GM21528 (cell line): ENCODE data around the gene PDYN.
"Not testable (repeated sequence)": the region's sequence is repeated elsewhere in the genome, so short reads cannot be mapped to it uniquely, and the experiment has no call there.

Source experiments
- ATAC-seq: cut with Tn5 transposase; IDR thresholded peaks from one replicate; pipeline ENCODE4 v1.9.1; 2021; ENCODE audit warnings: mild to moderate bottlenecking, moderate library complexity; ENCODE audit not compliant: unreplicated experiment, low FRiP score

The PDYN gene

DNA sequence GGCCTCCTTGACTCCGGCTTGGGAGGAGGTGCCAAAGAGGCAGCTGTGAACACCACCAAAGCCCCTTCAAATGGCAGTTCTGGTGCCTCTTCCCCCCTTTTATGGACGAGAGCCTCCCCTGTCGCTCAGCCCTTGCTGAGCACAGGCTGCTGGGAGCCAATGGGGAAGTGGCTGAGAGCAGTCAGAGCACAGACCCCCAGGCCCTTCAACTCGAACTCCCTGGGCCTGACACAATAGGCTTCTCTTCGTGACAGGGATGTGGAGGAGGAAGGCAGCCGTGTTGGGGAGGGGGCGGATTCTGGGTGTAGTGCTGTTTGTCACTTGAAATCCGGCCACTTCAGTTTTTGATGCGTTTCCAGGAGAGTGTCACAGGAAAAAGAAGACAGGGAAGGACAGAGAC is at the start of gene PDYN:
PDYN (minus strand) TSS at position 73 of the 400 bp plus-strand sequence. CDS start 10,974 bp downstream, outside the sequence.
- ATAC-seq = no peak

DNA sequence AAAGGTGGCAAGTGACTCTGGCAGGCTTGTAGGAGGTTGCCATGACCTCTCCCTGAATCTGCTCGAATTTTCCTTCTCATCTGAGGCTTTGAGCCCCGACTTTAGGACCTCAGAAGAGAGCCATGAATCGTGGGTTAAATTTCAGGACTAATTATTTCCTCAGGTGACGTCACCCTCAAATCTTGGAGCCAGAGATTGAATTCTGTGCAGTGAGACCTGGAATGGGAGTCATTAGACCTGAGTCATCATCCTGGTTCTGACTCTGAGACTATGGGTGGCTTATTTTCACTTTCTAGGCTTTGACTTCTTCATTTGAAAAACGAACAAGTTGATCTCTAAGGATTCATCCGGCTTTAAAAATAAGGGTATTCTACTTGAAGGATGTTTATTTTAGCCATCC is 48.5 kb upstream of the PDYN start:
- ATAC-seq = no peak

DNA sequence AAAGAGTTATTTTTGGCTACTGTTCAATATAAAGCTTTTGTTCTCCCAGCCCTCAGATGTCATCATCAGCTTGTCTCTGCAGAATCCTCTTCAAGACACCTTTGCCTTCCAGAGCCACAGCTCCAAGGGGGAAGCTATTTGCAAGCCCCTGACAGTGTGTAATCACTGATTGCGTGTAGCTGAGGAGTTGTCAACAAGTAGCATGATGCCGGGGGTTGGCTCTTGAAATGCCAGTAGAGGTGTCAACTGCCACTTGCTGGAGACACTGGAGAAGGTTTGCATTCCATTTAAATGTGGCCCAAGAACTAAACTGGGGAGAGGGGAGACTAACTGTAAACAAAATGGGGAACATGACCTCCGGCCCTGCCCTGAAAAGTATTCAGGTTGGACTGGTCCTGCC is 44.3 kb upstream of the PDYN start:
- no peak for ATAC-seq

DNA sequence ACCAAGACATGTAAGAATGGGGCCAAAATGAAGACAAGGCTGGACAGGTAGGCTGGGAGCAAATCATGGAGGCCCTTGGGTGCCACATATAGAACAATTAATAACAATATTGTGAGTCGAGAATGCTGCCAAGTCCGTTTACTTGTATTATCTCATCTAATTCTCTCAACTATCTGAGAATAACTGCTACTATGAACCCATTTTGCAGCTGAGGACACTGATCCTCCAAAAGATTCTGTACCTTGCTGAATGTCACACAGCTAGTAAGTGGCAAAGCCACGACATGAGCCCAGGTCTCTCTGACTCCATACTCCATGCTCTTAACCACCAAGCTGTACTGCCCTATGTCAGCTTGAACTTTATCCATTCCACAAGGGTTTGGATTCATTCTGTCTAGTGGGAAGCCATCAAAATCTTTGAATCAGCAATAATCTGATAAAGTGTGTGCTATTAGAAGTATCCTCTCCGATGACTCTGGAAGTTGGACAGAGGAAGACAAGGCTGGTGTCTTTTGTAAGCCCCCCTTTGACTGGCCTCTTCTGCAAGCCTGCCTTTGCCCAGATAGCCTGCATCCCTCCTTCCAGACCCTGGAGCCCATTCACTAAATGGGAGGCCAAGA is 43.5 kb upstream of the PDYN start:
- no peak for ATAC-seq

DNA sequence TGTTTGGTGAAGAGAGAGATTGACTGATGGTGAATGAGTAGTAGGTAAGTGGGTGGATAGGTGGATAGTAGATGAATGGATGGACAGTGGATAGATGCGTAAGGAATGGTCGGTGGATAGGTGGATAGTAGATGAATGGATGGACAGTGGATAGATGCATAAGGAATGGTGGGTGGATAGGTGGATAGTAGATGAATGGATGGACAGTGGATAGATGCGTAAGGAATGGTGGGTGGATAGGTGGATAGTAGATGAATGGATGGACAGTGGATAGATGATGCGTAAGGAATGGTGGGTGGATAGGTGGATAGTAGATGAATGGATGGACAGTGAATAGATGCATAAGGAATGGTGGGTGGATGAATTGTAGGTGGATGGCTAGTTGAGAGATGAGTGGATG is 42.5 kb upstream of the PDYN start:
- not testable (repeated sequence) for ATAC-seq

DNA sequence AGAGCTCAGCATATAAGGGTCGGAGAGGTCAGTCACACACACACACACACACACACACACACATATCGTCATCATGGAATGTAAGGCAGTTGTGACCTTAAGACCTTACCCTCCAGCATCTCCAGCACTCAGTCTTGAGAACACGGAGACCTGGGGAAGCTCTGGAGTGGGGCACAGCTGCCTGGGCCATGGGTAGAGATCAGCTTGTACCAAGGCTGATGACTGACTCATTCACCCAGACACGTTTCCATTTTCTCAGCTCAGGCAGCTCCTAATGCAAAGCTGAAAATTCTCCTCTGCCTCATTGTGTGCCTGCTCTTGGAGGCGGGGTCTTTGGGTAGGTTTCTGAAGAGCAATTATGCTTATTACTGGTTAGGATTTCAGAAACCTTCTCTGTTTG is 38.3 kb upstream of the PDYN start:
- ATAC-seq = no peak

DNA sequence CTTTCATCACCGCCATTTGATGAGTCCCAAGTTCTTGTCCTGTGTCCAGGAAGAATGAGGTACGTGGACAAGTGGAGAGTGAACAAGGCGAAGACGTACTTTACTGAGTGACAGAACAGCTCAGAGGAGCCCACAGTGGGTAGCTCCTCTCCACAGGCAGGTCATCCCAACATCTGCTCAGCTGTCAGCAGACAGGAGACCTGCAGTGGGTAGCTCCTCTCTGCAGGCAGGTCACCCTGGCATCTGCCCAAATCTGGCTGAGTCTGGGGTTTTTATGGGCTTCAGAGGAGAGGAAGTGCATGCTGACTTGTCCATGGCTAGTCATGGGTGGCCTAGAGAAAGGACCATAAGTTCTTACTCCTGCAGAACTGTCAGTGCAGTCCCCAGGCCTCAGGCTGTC is 32.7 kb upstream of the PDYN start:
- no peak for ATAC-seq

DNA sequence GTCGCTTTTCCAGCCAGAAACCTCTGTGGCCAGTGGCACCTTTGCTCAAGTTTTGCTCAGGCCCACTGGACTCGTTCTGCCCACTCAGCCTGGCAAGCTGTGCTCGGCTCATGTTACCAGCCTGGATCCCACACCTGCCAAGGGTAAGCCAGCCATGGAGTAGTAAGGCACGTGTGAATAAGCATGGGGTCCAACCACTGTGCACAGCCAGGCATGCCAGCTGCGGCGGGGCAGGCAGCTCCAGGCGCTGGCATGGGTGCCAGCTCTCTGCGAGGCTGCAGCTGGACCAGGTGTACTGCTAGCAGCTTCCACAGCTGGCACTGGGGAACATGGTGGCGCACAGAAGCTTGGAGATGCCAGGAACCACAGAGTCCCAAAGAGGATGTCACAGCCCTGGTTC is 32.1 kb upstream of the PDYN start:
- no peak for ATAC-seq

DNA sequence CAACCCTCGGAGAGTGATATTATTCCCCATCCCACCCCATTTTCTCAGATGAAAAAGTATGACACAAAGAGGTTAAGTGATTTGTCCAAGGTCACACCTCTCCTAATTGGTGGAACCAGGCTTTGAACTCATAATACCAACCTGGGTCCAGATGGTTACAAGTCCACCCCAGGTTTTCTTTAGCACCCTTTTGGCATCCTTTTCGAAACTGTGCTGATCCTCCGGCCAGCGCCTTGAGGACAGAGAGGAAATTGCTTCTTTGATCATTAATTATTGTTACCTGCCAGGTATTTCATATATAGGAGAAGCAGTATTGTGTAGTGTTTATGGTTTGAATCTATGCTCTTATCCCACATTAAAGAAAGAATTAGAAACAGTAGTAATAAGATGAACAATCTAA is 29.3 kb upstream of the PDYN start:
- no peak for ATAC-seq

DNA sequence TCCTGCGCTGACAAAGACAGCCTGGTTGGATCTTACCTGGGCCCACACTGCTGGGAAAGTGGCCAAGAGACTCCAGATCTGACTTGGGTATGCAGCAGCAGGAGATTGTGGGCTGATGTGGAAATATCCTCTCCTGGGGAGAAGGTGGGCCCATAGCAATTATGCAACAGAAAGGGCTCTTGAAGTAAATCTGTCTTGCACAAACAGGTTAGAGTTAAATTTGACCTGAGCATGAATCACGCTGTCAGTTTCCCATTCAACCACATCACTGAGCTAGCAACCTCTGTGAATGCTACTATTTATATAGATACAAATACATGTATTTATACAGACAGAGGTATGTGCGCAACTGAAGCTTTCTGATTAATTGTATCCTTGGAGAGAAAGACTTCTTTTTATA is 28.3 kb upstream of the PDYN start:
- ATAC-seq = no peak

DNA sequence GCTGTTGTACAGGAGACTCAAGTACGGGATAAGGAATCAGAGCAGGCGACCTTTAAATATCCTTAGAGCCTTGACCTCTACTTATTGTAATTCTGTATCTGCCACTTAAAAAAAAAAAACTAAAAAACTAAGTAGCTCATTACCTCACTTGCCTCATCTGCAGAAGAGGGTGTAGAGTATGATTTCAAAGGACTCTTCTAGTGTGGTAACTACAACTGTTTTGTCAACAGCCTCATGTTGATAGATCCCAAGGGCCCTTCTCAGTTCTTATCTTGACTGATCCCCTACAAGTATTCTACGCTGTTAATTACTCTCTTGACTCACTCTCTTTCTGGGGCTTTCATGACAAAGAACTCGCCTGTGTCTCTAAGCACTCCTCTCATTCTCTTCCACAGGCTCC is 16.7 kb upstream of the PDYN start:
- no peak for ATAC-seq

DNA sequence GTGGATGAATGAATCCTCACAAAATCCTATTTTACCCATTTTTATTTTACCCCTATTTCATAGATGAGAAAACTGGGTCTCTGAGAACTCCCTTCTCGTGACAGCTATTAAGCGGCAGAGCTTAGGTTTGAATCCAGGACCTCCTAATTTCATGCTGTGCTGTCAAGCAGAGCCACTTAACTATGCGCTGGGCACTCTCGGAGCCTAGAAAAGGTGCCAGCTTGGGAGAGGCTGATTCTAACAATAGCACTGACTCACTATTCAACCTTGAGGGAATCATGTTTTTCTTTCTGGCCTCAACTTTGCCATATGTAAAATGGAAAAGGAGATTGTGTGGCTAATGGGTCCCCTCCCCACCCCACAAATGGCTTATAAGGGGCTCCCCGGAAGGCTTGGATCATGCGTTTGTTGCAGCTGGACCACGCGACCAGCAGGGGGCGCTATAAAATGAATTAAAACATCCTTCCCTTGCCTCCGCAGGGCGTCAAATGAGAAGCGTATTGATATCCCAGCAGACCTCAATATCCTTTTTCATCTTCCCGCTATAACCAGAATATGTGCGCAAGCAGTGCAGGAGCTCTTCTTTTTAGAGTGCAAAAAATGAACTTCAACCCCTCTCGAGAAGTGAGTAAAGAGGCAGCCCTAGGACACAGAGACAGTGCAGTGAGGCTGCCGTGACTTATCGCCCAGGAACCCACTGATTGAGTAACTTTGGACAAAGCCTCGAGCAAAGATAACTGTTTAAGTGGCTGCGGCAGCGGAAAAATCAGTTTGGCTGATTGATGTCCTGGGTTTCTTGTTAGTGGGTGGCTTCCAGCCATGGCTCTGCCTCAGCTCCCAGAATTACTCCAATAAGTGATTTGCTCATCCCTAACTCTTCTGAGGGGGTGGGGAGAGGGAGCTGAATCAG is 12.8 kb upstream of the PDYN start:
- ATAC-seq = no peak

DNA sequence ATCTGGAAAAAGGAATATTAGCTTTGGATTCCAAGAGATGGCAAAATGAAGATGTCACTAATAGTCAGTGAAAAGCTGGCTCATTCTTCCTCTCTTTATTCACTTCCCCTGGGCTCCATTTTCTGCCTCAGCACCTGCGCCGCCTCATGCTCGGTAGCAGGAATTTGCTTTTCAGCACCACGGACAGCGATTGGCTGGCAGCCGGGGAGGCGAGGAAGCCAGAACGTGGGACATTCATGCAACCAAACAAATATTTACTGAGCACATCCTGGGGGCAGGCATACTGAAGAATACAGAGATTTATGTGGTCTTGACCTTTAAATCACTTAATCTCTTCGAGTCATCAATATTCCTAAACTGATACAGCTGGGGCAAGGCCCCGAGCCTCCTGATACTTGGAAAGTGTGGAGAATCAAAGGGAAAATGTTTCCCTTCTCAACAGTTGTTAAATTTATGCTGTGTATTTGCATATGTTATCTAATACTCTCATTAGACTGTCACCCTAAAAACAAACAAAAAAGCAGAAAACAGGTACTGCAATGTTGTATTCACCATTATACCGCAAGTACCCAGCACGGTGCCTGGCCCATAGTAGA is 12.1 kb upstream of the PDYN start:
- ATAC-seq = no peak

DNA sequence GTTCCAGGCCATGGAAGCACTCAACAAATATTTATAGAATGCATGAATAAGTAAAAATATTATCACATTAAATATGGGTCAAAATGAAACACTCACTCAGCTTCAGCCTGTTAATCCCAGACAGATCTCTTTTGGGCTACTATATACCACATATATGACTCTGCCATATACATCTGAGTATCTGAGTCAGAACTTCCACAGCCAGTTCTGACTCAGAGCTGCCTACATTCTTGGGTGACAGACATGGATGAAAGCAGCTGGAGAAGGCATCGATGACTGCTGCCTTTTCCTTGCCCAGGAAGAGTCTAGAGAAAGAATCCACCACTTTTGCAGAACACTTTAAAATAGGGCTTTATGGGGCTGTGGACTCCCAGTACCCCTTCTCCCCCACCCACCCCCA is 11.5 kb upstream of the PDYN start:
- no peak for ATAC-seq

DNA sequence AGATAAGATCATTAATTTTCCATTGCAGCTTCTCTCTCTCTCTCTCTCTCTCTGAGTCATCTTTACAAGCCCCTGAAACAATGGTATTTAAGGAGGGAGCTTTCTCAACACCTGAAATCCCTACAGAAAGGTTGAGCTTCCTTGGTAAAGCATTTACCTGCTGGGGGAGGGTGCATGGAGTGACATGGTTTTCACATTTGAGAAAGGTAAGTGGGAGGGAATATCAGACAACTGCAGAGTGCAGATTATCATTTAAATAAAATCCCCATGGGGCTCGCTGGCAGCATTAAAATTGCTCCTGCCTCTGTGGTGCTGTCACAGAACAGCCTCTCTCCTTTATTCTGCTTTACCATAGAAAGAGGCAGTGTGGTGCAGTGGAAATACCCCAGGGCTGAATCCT is 10.3 kb upstream of the PDYN start:
- no peak for ATAC-seq

DNA sequence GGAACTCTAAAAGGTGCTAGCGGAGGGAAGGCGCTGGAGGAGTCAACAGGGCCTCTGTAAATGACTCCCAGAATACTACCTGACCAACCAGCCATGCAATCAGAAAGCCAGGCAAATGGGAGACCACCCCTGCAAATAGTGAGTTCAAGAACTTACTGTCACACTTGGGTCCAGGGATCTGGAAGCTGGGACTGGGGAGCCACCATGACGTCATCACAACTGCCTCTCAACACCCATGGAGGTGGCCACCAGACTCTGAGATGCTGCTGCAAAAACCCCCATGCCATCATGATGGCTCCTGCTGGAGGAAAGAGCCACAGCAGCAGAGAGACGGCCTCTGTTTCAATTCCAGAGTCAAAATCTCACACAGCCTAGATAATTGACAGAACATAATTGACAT is 8.5 kb upstream of the PDYN start:
- ATAC-seq = no peak

DNA sequence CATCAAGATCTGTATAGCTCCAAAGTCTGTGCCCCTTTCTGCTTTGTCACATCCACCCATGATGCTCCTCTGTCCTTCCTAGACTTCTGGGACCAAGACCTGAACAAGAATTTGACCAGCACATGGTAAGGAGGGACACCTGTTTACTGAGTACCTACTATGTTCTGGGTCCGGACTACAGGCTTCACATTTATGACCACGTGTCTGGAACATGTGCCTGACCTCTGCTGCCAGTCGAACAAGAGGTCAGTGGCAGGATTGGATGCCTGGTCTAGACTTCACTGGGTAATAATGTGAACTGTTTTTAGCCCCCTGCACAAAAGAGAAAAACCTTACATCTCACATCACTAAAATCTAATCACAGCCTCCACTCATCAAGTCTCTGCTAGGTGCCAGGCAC is 7.3 kb upstream of the PDYN start:
- no peak for ATAC-seq

DNA sequence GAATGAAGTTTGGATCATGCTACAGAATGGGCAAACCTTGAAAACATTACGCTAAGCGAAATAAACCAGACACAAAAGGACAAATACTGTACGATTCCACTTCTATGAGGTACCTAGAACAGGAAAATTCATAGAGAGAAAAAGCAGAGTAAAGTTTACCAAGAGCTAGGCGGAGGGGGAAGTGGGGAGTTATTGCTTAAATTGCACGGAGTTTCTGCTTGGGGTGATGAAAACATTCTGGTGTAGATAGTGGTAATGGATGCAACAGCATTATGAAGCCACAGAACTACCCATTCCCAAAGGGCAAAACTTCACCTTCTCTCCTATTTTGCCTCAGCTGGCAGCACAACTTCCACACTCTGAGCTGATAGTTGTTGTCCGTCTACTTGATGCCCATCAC is 6.4 kb upstream of the PDYN start:
- no peak for ATAC-seq

DNA sequence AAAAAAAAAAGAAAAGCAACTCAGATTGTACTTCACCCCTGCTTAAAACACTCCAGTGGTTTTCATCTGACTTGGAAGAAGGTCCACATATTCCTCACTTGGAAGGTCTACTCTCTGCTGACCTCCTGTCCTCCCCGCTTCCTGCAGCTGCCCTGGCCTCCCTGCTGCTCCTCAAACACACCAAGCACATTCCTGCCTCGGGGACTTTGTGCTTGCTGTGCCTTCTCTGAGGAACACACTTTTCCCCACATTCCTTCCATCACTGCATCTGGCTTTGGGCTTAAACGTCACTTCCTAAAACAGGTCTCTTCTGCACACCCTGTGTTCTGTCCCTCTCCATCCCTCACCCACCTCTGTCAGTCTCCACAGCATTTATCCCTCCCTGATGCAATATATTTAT is 4.9 kb upstream of the PDYN start:
- ATAC-seq = no peak

DNA sequence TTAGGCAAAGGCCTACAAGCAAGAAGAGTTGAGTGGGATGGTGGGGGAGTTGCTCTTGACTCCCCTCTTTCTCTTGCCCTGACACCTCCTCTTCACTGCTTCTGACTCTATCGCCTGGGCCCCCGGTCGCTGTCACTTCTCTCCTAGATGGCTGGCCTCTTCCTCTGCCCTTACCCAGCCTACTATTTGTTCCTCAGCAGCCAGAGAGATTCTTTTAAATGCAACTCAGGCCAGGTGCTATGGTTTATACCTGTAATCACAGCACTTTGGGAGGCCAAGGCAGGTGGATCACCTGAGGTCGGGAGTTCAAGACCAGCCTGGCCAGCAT is 4.3 kb upstream of the PDYN start:
- ATAC-seq = no peak

DNA sequence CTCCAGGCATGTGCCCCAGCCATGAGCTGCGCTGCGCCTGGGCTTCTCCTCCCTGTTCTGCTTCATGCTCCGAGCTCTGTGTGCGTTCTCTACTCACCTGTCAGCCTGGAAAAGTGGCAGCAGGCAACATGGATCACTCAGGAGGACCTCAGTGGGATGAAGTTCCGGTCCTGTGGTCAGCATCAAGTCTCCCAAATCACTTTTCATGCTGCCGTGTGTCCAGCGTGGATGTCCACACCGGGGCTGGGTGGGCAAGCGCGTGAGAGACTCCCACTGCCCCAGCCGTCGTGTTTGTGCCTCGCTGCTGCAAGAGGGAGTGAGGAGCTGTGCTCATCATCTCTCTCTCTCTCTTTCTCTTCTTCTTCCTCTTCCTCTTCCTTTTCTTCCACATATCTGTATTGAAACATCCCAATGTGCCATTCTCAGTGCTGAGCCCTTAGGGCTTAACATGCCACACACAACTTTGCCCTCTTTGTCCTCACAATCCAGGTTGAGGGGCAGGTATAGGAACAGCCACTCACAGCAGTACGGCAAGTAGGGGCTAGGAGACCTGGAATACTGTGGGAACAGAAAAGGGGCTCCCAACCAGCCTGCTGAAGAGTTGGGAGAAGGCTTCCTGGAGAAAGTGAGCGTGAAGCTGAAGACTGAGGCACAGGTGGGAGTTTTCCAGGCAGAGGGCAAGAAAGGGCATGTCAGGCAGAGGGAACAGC is 3.8 kb upstream of the PDYN start:
- ATAC-seq = no peak
